Psoas muscle (tissue), 8 donors: Measurements from ENCODE around the gene POLR3E. TPM values are rescaled to one million over a fixed set of nuclear protein-coding genes. Genes with fewer than 3 reads are reported as not detected.

ENCODE experiments used
- ATAC-seq, 4 donors: fragments of 200-7000 bp; cut with Tn5 transposase; one replicate each; pipeline ENCODE4 v1.9.1; 2020; ENCODE audit warnings: moderate library complexity in 3 of 4, mild to moderate bottlenecking in 2 of 4
- DNase-seq, 2 donors: peaks; one replicate each; pipeline ENCODE4 v3.0.0-alpha.2; 2020
- H3K27ac ChIP-seq: fragments of 200-600 bp; one replicate; pipeline ENCODE4 v1.8.0; 2022
- H3K27me3 ChIP-seq, 3 donors: fragments of 200-600 bp in 1 of 3; one replicate each; pipeline versions ENCODE4 v1.6.1 to v1.8.0; 2013 to 2022; ENCODE audit warnings: low read length in 2 of 3, mild to moderate bottlenecking in 2 of 3, moderate library complexity in 1 of 3; ENCODE audit not compliant: insufficient read depth in 3 of 3
- H3K36me3 ChIP-seq, 2 donors: fragments of 200-600 bp in 1 of 2; one replicate each; pipeline versions ENCODE4 v1.6.1 to v1.8.0; 2013 to 2022; ENCODE audit warnings: low read depth in 1 of 2, mild to moderate bottlenecking in 1 of 2, moderate library complexity in 1 of 2; ENCODE audit not compliant: insufficient read depth in 1 of 2
- H3K4me1 ChIP-seq: fragments of 200-600 bp; one replicate; pipeline ENCODE4 v1.8.0; 2022
- H3K4me3 ChIP-seq: fragments of 200-600 bp; one replicate; pipeline ENCODE4 v1.8.0; 2022; ENCODE audit warnings: mild to moderate bottlenecking
- H3K9me3 ChIP-seq: fragments of 200-600 bp; one replicate; pipeline ENCODE4 v1.8.0; 2022
- WGBS, 3 donors: extraction: QIAGEN DNeasy Blood & Tissue Kit; methylation state at CpG; one replicate each; pipeline versions ENCODE4 v1.1.6 to v1.1.7; 2013; 5-methylcytosine and 5-hydroxymethylcytosine counted together
- intact Hi-C, 2 donors: fragments of 100-400 bp; cut with DNase I; formaldehyde crosslinking; loops; one replicate each; pipeline versions ENCODE4 v1.11.0 to v1.14.2; 2022
- polyA plus RNA-seq, 3 donors: library from polyadenylated mRNA; stranded (reverse); fragments of 200-250 nt; gene quantifications; one replicate each; pipeline ENCODE4 v1.2.3, GENCODE V29; 2013
- total RNA-seq, 4 donors: library from RNA; stranded (reverse); fragmentation: NEBNext Ultra II Directional in 2 of 4; extraction: Animal tissue kit (Norgen Biotek cat#: 25700) in 2 of 4; gene quantifications; one replicate each; pipeline versions ENCODE4 v1.2.1 to v1.2.4, GENCODE V29; 2021 to 2023
- TF ChIP-seq, protein P1 (sequence below): fragments of 200-600 bp; IDR thresholded peaks from one replicate; pipeline ENCODE4 v1.8.0; 2022; ENCODE audit warnings: antibody characterized with exemption
- donor health status: healthy with polysubstance abuse.
- donor health status: DM: no; HTN: no; CAD: no; lungs with moderate emphysema.
- donor health status: Bipolar disorder and iron deficiency.
- donor health status: healthy.
- donor health status: DM: yes; HTN: yes; CAD: no.
- donor health status: DM: no; HTN: no; CAD: no.
- donor health status: DM: no; HTN: no; CAD: no.
- donor health status: DM: yes; HTN: yes; CAD: no.

POLR3E gene
- total and polyA plus RNA-seq, 7 donors = 45.6 to 119 (median 90.1) TPM

DNA sequence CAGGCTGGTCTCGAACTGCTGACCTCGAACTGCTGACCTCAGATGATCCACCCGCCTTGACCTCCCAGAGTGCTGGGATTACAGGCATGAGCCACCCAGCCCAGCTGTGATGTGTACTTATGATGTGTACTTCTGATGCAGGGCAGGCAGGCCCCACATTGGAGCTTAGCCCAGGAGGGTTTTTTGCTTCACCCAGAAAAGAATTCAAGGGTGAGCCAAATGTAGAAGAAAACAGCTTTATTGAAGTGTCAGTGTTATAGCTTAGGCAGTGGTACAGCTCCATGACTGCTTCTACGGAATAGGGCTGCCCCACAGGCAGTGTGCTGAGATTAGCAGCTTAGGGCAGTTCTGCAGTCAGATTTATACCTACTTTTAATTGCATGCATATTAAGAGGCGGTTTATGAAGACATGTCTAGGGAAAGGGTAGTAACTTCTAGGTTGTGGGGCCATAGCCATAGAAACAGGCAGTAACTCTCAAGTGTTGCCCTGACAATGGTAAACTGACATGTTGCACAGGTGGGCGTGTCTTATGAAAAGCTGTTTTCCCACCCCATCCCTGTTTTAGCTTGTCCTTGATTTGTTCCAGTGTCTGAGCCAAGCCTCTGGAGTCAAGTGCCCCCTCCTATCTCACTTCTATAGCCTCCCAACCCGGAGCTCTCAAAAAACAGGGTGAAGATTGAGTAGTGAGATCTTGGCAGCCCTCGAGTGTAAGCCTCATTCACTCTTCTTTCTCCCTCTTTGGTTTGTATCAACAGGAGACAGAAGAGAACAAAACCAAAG is 24.1 kb upstream of the POLR3E start:
- TF ChIP-seq, protein P1, sequence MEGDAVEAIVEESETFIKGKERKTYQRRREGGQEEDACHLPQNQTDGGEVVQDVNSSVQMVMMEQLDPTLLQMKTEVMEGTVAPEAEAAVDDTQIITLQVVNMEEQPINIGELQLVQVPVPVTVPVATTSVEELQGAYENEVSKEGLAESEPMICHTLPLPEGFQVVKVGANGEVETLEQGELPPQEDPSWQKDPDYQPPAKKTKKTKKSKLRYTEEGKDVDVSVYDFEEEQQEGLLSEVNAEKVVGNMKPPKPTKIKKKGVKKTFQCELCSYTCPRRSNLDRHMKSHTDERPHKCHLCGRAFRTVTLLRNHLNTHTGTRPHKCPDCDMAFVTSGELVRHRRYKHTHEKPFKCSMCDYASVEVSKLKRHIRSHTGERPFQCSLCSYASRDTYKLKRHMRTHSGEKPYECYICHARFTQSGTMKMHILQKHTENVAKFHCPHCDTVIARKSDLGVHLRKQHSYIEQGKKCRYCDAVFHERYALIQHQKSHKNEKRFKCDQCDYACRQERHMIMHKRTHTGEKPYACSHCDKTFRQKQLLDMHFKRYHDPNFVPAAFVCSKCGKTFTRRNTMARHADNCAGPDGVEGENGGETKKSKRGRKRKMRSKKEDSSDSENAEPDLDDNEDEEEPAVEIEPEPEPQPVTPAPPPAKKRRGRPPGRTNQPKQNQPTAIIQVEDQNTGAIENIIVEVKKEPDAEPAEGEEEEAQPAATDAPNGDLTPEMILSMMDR = no peak
- Histone ChIP-seq H3K4me3 (no peak overlapping the region), H3K27ac (no peak overlapping the region), H3K27me3 (no peaks in the 10 kb centered on the region), H3K36me3 (peaks cover 2 to 100% of the 10 kb centered on the region in 2 donors), H3K9me3 (no peaks in the 10 kb centered on the region), H3K4me1 (no peaks in the 10 kb centered on the region)
- ATAC-seq (no peak), DNase-seq (peak in 1 of 2 donors; percentile 17)
- WGBS, 3 donors = 51 to 76% (median 62%) methylated on average over 8 of the region's 8 CpGs
- intact Hi-C loops = no loop called here

DNA sequence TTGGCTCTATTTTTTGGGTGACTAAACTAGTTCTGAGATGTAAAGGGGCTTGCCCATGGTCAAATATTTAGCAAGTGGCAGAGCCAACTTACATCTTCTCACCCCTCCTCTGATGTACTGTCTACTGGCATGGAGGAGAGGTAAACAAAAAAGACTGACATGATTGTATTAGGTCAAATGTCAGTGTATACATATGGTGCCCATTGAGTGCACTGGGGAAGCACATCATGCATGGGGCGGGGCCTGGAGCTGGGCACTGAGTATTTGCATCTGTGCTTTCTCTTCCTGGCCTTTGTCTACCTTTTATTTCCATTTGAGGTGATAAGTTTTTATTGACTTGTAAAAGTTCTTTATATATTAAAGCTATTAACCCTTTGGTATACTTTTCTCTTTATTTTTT is 22.3 kb upstream of the POLR3E start:
- Histone ChIP-seq H3K27me3 (no peaks in the 10 kb centered on the region), H3K4me1 (no peaks in the 10 kb centered on the region), H3K36me3 (peaks cover 1 to 100% of the 10 kb centered on the region in 2 donors), H3K4me3 (no peak overlapping the region), H3K9me3 (no peaks in the 10 kb centered on the region), H3K27ac (no peak overlapping the region)
- DNase-seq (no peak), ATAC-seq (no peak)
- intact Hi-C loops = loop anchor here in 1 of 2 donors (5.0 kb wide), 1 partner anchor 33 kb away; no protein-coding TSS in a partner anchor
- TF ChIP-seq, protein P1 = no peak
- WGBS, 3 donors = 95 to 100% (median 100%) methylated on average over 1 of the region's 1 CpG

DNA sequence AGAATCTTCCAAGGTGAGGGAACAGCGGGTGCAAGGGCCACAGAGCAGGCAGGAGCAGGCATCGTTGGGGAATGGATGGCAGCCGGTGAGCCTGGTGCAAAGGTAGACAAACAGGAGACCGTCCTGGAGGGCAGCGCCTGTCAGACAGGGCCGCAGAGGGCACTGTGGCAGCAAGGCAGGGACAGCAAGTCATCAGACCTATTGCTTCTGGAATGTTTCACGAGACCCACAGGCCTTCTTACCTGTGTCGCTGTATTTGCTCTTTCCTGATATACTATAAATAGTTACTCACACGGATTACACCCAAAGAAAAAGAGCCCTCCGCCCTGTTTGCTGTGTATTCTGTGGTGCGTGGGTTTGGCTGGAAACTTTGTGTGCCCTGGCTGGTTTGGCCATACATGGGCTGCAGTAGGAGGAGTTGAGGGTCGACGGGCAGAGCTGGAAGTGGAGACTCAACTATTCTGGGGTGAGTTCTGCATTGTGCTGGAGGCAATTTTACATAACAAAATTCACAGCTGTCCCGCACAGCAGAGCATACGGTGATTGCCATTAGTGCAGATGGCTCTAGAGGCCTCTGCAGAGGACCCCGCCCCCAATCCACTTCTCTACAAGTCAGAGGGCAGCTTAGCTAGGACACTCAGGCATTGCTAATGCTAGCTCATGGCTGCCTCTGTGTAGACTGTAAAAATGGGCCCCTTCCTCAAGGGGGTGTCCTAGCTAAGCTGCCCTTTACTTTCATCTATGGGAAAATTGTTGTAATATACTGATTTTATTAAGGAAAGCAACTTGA is 18.6 kb upstream of the POLR3E start:
- WGBS, 3 donors = 79 to 84% (median 81%) methylated on average over 16 of the region's 16 CpGs

DNA sequence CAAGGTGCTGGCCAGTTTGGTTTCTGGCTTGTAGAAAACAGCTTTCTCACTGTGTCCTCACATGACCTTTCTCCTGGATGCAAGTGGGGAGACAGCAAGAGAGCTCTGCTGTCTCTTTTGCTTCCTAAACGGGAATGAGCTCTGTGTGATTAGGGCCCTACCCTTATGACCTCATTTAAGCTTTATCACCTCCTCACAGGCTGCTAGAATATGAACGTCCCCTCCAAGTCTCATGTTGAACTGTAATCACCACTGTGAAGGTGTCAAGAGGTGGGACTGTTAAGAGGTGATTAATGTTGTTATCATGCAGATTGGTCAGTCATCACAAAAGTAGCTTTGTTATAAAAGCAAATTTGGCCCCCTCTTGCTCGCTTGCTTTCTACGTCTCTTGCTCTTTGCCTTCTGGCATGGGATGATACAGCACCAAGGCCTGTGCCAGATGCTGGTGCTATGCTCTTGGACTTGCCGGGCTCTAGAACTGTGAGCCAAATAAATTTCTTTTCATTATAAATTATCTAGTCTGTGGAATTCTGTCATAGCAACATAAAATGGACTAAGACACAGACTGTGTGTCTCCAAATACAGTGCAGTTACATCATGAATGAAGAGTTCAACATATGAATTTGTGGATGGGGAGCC is 14.8 kb upstream of the POLR3E start:
- DNase-seq = no peak
- TF ChIP-seq, protein P1 = no peak
- Histone ChIP-seq H3K27ac (no peak overlapping the region), H3K27me3 (no peaks in the 10 kb centered on the region), H3K4me1 (no peaks in the 10 kb centered on the region), H3K9me3 (no peaks in the 10 kb centered on the region), H3K36me3 (peaks cover 5 to 96% of the 10 kb centered on the region in 2 donors), H3K4me3 (no peak overlapping the region)
- ATAC-seq = no peak
- WGBS, 3 donors = 68 to 85% (median 69%) methylated on average over 5 of the region's 5 CpGs
- intact Hi-C loops = no loop called here

More for the DNA sequence above, 18.6 kb upstream of the POLR3E start:
- Histone ChIP-seq H3K27ac (no peak overlapping the region), H3K36me3 (peaks cover 5 to 100% of the 10 kb centered on the region in 2 donors), H3K4me3 (no peak overlapping the region), H3K4me1 (no peaks in the 10 kb centered on the region), H3K27me3 (no peaks in the 10 kb centered on the region), H3K9me3 (no peaks in the 10 kb centered on the region)
- peak in 1 of 2 donors; percentile 8 for DNase-seq
- TF ChIP-seq, protein P1 = no peak
- intact Hi-C loops = loop anchor here in 1 of 2 donors (5.0 kb wide), 1 partner anchor 36 kb away; no protein-coding TSS in a partner anchor
- peak in 1 of 4 donors; percentile 36 for ATAC-seq
